Activated naive CD4-positive, alpha-beta T cell treated with anti-CD3 and anti-CD28 coated beads, Interleukin-2, amount 50 U/mL, for 16 hours (primary cell): Measurements from ENCODE around the gene ASMTL.

Source experiments
- DNase-seq: peaks from one replicate; pipeline ENCODE4 v3.0.0-alpha.2; 2020

The ASMTL gene

GRCh38 chrX:1400742-1401471, 51.8 kb downstream of the ASMTL start:
- peak; percentile 1 for DNase-seq

GRCh38 chrX:1400049-1400448, 52.7 kb downstream of the ASMTL start:
- DNase-seq, result peak; percentile 3

- peak; percentile 8 for DNase-seq
These were observed 54.0 kb downstream of the ASMTL start for GRCh38 chrX:1398431-1399340.

- peak; percentile 5 for DNase-seq
These were observed 55.1 kb downstream of the ASMTL start for GRCh38 chrX:1397441-1398270.

- no peak for DNase-seq
These were observed 55.7 kb downstream of the ASMTL start for GRCh38 chrX:1397001-1397400.

GRCh38 chrX:1395646-1396216, 57.0 kb downstream of the ASMTL start:
- no peak for DNase-seq

- peak; percentile 10 for DNase-seq
These were observed 57.8 kb downstream of the ASMTL start for GRCh38 chrX:1394731-1395501.

- peak; percentile 1 for DNase-seq
These were observed 58.7 kb downstream of the ASMTL start for GRCh38 chrX:1393871-1394615.

- peak; percentile 71 for DNase-seq
These were observed 60.2 kb downstream of the ASMTL start for GRCh38 chrX:1392376-1393068.

GRCh38 chrX:1391707-1392375, 60.9 kb downstream of the ASMTL start, which contains the start of gene SLC25A6:
Gene SLC25A6 (minus strand): TSS chrX:1392113. CDS start chrX:1392009, 104 bp downstream.
- DNase-seq, result peak; percentile 100

- no peak for DNase-seq
These were observed 61.4 kb downstream of the ASMTL start for GRCh38 chrX:1391370-1391706.

- peak; percentile 9 for DNase-seq
These were observed 61.9 kb downstream of the ASMTL start for GRCh38 chrX:1390621-1391369.

- no peak for DNase-seq
These were observed 62.8 kb downstream of the ASMTL start for GRCh38 chrX:1389993-1390285.

GRCh38 chrX:1389181-1389992, 63.3 kb downstream of the ASMTL start:
- peak; percentile 11 for DNase-seq

- no peak for DNase-seq
These were observed 64.1 kb downstream of the ASMTL start for GRCh38 chrX:1388651-1389050.

- DNase-seq, result peak; percentile 15
These were observed 65.5 kb downstream of the ASMTL start for GRCh38 chrX:1387141-1387776.

GRCh38 chrX:1386338-1387127, 66.2 kb downstream of the ASMTL start:
- DNase-seq, result peak; percentile 9
